AG09309 (cell line): ENCODE results near the gene EEF2K.
A peak's percentile ranks its signal among the peaks of the same experiment; 100 is the strongest.

ENCODE experiments used
- DNase-seq: peaks from one replicate; pipeline ENCODE4 v3.0.0-alpha.2; 2010; ENCODE audit warnings: low read depth
- H3K4me3 ChIP-seq: 2 replicates; pipeline ENCODE4 v1.5.1; 2011; ENCODE audit warnings: mild to moderate bottlenecking, low read depth, low read length, moderate library complexity; ENCODE audit not compliant: control insufficient read depth
- CTCF ChIP-seq: IDR thresholded peaks from 2 replicates; pipeline ENCODE4 v1.5.1; 2011; ENCODE audit warnings: mild to moderate bottlenecking, low read depth, low read length, inconsistent platforms; ENCODE audit not compliant: insufficient read depth, control insufficient read depth; ENCODE audit errors: missing control alignments

The EEF2K gene

DNA sequence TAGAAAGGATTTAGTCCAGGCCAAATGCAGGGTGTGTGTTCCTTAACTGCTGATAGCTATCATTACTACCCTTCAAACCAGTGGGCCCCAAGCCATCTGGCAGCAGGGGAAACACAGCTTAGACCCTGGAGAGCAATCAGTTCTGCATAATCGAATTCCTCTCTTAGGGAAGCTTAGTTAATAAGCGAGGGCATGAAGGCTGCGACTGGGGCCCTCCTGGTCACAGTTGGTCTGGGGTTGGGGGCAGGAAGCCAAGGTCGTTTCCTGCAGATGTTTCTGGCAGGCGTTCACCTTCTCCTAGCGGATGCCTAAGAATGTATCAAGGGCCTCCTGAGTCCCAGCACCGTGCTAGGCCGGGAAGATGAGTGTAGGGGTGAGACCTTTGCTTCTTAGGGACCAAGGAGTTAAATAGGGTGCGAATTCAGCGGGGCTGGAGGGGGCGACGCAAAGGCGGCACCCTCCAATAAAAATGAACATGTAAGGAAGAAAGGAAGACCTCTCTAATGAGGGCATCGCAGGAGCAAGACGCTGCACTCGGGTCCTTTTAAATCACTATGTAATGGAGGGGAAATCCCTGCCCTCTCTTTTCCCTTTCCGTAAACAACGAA is 16.5 kb upstream of the EEF2K start:
- peak overlapping the region; percentile 51 for H3K4me3 ChIP-seq
- no peak for TF ChIP-seq CTCF
- no peak for DNase-seq

GRCh38 chr16:22190081-22190775 is 15.8 kb upstream of the EEF2K start:
- H3K4me3 ChIP-seq, result peak overlapping the region; percentile 51
- peak; percentile 97 for DNase-seq
- no peak for TF ChIP-seq CTCF

GRCh38 chr16:22190776-22191531 is 15.1 kb upstream of the EEF2K start:
- peak overlapping the region; percentile 54 for H3K4me3 ChIP-seq
- peak; percentile 98 for DNase-seq
- TF ChIP-seq CTCF, result no peak

GRCh38 chr16:22191532-22192260 is 14.4 kb upstream of the EEF2K start:
- H3K4me3 ChIP-seq, result peak overlapping the region; percentile 54
- DNase-seq, result no peak
- no peak for TF ChIP-seq CTCF

DNA sequence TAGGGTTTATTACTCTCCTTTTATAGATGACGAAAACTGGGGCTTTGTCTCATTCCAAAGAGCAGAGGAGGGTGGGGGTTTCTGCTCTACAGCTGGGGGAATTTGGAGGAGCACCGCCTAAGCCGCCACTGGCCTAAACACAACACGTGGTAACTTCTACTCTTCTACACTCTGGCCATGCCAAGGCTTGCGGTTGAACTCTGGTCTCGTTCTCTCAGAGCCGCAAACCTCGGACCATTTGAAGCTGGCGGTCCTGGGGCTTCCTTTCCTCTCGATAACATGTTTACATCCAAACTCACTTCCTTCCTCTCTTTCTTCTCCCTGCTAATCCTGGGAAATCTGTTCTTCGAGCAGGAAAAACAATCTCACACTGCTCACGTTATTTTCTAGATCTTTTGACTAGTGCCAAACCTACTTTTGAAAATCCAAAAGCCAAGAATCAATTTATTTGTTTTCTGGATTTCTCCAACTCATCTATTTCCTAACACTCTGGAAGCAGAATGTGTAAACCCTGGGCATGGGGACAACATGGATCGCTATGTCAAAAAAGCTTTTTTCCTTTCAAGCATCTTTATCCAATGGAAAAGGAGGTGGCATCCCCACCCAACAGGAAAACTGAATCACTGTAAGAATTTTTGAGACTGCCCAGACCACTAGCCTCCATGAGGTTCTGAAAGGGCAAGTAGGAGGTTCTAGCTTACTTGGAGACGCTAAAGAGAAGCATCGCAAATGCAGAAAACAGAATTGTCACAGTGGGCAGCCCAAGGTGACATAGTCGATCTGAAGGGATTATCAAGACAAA is 13.6 kb upstream of the EEF2K start:
- DNase-seq, result peak; percentile 71

More for the DNA sequence above, 13.6 kb upstream of the EEF2K start:
- no peak for TF ChIP-seq CTCF
- H3K4me3 ChIP-seq, result peak overlapping the region; percentile 54
